Measurements from ENCODE around the gene ZNF614. TPM values are rescaled to one million over a fixed set of nuclear protein-coding genes. Genes with fewer than 3 reads are reported as not detected.

Gene ZNF614
- total and polyA plus RNA-seq, 9 of the 15 experiments (the other 6 are each of a cell fraction or from before 2014, with no cell fraction given): 4.9 to 16.3 (median 11.4) TPM

GRCh38 chr19:52007806-52008557, 20.2 kb downstream of the ZNF614 start, which contains the start of gene ZNF615 (continued):
- TF ChIP-seq, protein P1, sequence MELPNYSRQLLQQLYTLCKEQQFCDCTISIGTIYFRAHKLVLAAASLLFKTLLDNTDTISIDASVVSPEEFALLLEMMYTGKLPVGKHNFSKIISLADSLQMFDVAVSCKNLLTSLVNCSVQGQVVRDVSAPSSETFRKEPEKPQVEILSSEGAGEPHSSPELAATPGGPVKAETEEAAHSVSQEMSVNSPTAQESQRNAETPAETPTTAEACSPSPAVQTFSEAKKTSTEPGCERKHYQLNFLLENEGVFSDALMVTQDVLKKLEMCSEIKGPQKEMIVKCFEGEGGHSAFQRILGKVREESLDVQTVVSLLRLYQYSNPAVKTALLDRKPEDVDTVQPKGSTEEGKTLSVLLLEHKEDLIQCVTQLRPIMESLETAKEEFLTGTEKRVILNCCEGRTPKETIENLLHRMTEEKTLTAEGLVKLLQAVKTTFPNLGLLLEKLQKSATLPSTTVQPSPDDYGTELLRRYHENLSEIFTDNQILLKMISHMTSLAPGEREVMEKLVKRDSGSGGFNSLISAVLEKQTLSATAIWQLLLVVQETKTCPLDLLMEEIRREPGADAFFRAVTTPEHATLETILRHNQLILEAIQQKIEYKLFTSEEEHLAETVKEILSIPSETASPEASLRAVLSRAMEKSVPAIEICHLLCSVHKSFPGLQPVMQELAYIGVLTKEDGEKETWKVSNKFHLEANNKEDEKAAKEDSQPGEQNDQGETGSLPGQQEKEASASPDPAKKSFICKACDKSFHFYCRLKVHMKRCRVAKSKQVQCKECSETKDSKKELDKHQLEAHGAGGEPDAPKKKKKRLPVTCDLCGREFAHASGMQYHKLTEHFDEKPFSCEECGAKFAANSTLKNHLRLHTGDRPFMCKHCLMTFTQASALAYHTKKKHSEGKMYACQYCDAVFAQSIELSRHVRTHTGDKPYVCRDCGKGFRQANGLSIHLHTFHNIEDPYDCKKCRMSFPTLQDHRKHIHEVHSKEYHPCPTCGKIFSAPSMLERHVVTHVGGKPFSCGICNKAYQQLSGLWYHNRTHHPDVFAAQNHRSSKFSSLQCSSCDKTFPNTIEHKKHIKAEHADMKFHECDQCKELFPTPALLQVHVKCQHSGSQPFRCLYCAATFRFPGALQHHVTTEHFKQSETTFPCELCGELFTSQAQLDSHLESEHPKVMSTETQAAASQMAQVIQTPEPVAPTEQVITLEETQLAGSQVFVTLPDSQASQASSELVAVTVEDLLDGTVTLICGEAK (IDR thresholded peaks at IDR 0.05): 0 out of 2 replicates have a peak, but pooled peaks have one; percentile 24
- TF ChIP-seq, protein P1 (CRISPR knock-in tag; IDR thresholded peaks at IDR 0.05): no peak
- TF ChIP-seq ZNF316 (IDR thresholded peaks at IDR 0.05) (no peak), MBD2 (IDR thresholded peaks at IDR 0.05; ENCODE audit: borderline replicate concordance, low read depth) (no peak), ZC3H4 (CRISPR knock-in tag; IDR thresholded peaks at IDR 0.05; ENCODE audit: borderline replicate concordance) (no peak), ZNF551 (CRISPR knock-in tag; IDR thresholded peaks at IDR 0.05) (no peak), DIDO1 (tag; IDR thresholded peaks at IDR 0.05; ENCODE audit: low read depth) (no peak), ZNF324 (CRISPR knock-in tag; IDR thresholded peaks at IDR 0.05) (no peak), ZNF655 (CRISPR knock-in tag; IDR thresholded peaks at IDR 0.05) (no peak), STAG1 (CRISPR knock-in tag; IDR thresholded peaks at IDR 0.05; ENCODE audit: borderline replicate concordance) (no peak), PYGO2 (tag; IDR thresholded peaks at IDR 0.05) (no peak), ZNF445 (CRISPR knock-in tag; IDR thresholded peaks at IDR 0.05; ENCODE audit: low read depth) (no peak), TRIM24 (IDR thresholded peaks at IDR 0.05) (no peak), C11orf30 (IDR thresholded peaks at IDR 0.05; ENCODE audit: low read depth) (no peak), ZNF668 (CRISPR knock-in tag; IDR thresholded peaks at IDR 0.05) (no peak), NCOA1 (IDR thresholded peaks at IDR 0.05; ENCODE audit: low read depth) (no peak), COPS2 (conservative IDR thresholded peaks at IDR 0.05) (no peak), EWSR1 (IDR thresholded peaks at IDR 0.05; ENCODE audit: borderline replicate concordance, low read depth, partially characterized antibody) (no peak)
- TF ChIP-seq, protein P2, sequence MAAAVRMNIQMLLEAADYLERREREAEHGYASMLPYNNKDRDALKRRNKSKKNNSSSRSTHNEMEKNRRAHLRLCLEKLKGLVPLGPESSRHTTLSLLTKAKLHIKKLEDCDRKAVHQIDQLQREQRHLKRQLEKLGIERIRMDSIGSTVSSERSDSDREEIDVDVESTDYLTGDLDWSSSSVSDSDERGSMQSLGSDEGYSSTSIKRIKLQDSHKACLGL (CRISPR knock-in tag; IDR thresholded peaks at IDR 0.05; ENCODE audit: borderline replicate concordance, poor library complexity, severe bottlenecking): no peak

All from K562 (cell line).